ENCODE measurements around the gene PCSK2. TPM values are rescaled to one million over a fixed set of nuclear protein-coding genes. Genes with fewer than 3 reads are reported as not detected.

Gene PCSK2
- total RNA-seq, 1 experiment from 2014 or later: not detected

- no peaks in the 10 kb centered on the region for H3K4me1 ChIP-seq (replicated peaks; ENCODE audit: insufficient read depth)
- intact Hi-C loops (cut with micrococcal nuclease; ENCODE audit: unreplicated experiment): no loop called here
- H3F3A ChIP-seq (ENCODE audit: insufficient read depth, low read depth): no peaks in the 10 kb centered on the region
- no peak overlapping the region for H2AFZ ChIP-seq
- H3K79me2 ChIP-seq (ENCODE audit: low read depth): no peaks in the 10 kb centered on the region
- no peak overlapping the region for H3K4me3 ChIP-seq
- no peaks in the 10 kb centered on the region for H3K9me2 ChIP-seq (ENCODE audit: insufficient read depth)
- H3K4me2 ChIP-seq: no peak overlapping the region
- POLR2A ChIA-PET (ENCODE audit: unreplicated experiment): no interaction called here
- no peak for DNase-seq
- H3K27me3 ChIP-seq (ENCODE audit: insufficient read depth, low read depth): peaks cover 49% of the 10 kb centered on the region
- H4K20me1 ChIP-seq (ENCODE audit: insufficient read depth): no peaks in the 10 kb centered on the region
- H3K36me3 ChIP-seq (ENCODE audit: low read depth): no peaks in the 10 kb centered on the region
- CTCF ChIA-PET: no interaction called here
- no peaks in the 10 kb centered on the region for H3K9me3 ChIP-seq (ENCODE audit: insufficient read depth, low read depth)
- no TSS peak for BruUV-seq (replicated peaks)
- H3K27ac ChIP-seq: no peak overlapping the region
- TF ChIP-seq CTCF (conservative IDR thresholded peaks at IDR 0.05): no peak
- no peak for TF ChIP-seq EZH2 (IDR thresholded peaks at IDR 0.05; ENCODE audit: low read depth)
These were observed 152.8 kb downstream of the PCSK2 start for GRCh38 chr20:17379651-17380050.

- CTCF ChIA-PET: no interaction called here
- no peaks in the 10 kb centered on the region for H4K20me1 ChIP-seq (ENCODE audit: insufficient read depth)
- BruUV-seq (replicated peaks): no TSS peak
- no peak overlapping the region for H2AFZ ChIP-seq
- TF ChIP-seq EZH2 (IDR thresholded peaks at IDR 0.05; ENCODE audit: low read depth): no peak
- no peaks in the 10 kb centered on the region for H3F3A ChIP-seq (ENCODE audit: insufficient read depth, low read depth)
- no peaks in the 10 kb centered on the region for H3K9me2 ChIP-seq (ENCODE audit: insufficient read depth)
- no peaks in the 10 kb centered on the region for H3K36me3 ChIP-seq (ENCODE audit: low read depth)
- H3K27ac ChIP-seq: no peak overlapping the region
- H3K27me3 ChIP-seq (ENCODE audit: insufficient read depth, low read depth): peaks cover 42% of the 10 kb centered on the region; the same call in 1 of the 2 replicates
- no peak for DNase-seq
- H3K4me2 ChIP-seq: no peak overlapping the region
- POLR2A ChIA-PET (ENCODE audit: unreplicated experiment): no interaction called here
- H3K4me3 ChIP-seq: no peak overlapping the region
- no peaks in the 10 kb centered on the region for H3K9me3 ChIP-seq (ENCODE audit: insufficient read depth, low read depth)
- H3K4me1 ChIP-seq (replicated peaks; ENCODE audit: insufficient read depth): no peaks in the 10 kb centered on the region
- H3K79me2 ChIP-seq (ENCODE audit: low read depth): no peaks in the 10 kb centered on the region
- intact Hi-C loops (cut with micrococcal nuclease; ENCODE audit: unreplicated experiment): no loop called here
These were observed 154.0 kb downstream of the PCSK2 start for GRCh38 chr20:17380801-17381200.

- DNase-seq: no peak
- Histone ChIP-seq H3K36me3 (ENCODE audit: low read depth) (no peaks in the 10 kb centered on the region), H3K79me2 (ENCODE audit: low read depth) (no peaks in the 10 kb centered on the region), H3K9me3 (ENCODE audit: insufficient read depth, low read depth) (no peaks in the 10 kb centered on the region), H4K20me1 (ENCODE audit: insufficient read depth) (no peaks in the 10 kb centered on the region), H3F3A (ENCODE audit: insufficient read depth, low read depth) (no peaks in the 10 kb centered on the region), H2AFZ (no peak overlapping the region), H3K27me3 (ENCODE audit: insufficient read depth, low read depth) (peaks cover 47% of the 10 kb centered on the region), H3K9me2 (ENCODE audit: insufficient read depth) (no peaks in the 10 kb centered on the region), H3K4me1 (replicated peaks; ENCODE audit: insufficient read depth) (no peaks in the 10 kb centered on the region), H3K27ac (no peak overlapping the region), H3K4me2 (no peak overlapping the region), H3K4me3 (no peak overlapping the region)
- no peak for TF ChIP-seq EZH2 (IDR thresholded peaks at IDR 0.05; ENCODE audit: low read depth)
- no peak for TF ChIP-seq CTCF (conservative IDR thresholded peaks at IDR 0.05)
- POLR2A ChIA-PET (ENCODE audit: unreplicated experiment): no interaction called here
- CTCF ChIA-PET: no interaction called here
- intact Hi-C loops (cut with micrococcal nuclease; ENCODE audit: unreplicated experiment): no loop called here
- BruUV-seq (replicated peaks): no TSS peak
These were observed 154.9 kb downstream of the PCSK2 start for GRCh38 chr20:17381724-17382123.

- H3K4me1 ChIP-seq (replicated peaks; ENCODE audit: insufficient read depth): no peaks in the 10 kb centered on the region
- BruUV-seq (replicated peaks): no TSS peak
- CTCF ChIA-PET: no interaction called here
- H3K79me2 ChIP-seq (ENCODE audit: low read depth): no peaks in the 10 kb centered on the region
- no peak overlapping the region for H2AFZ ChIP-seq
- H3K9me3 ChIP-seq (ENCODE audit: insufficient read depth, low read depth): no peaks in the 10 kb centered on the region
- H3K27me3 ChIP-seq (ENCODE audit: insufficient read depth, low read depth): peaks cover 75% of the 10 kb centered on the region
- POLR2A ChIA-PET (ENCODE audit: unreplicated experiment): no interaction called here
- H3K9me2 ChIP-seq (ENCODE audit: insufficient read depth): no peaks in the 10 kb centered on the region
- intact Hi-C loops (cut with micrococcal nuclease; ENCODE audit: unreplicated experiment): no loop called here
- no peaks in the 10 kb centered on the region for H4K20me1 ChIP-seq (ENCODE audit: insufficient read depth)
- H3F3A ChIP-seq (ENCODE audit: insufficient read depth, low read depth): no peaks in the 10 kb centered on the region
- H3K36me3 ChIP-seq (ENCODE audit: low read depth): no peaks in the 10 kb centered on the region
- H3K27ac ChIP-seq: no peak overlapping the region
- no peak overlapping the region for H3K4me3 ChIP-seq
- no peak for DNase-seq
- TF ChIP-seq EZH2 (IDR thresholded peaks at IDR 0.05; ENCODE audit: low read depth) (no peak), CTCF (conservative IDR thresholded peaks at IDR 0.05) (no peak)
- no peak overlapping the region for H3K4me2 ChIP-seq
These were observed 159.0 kb downstream of the PCSK2 start for GRCh38 chr20:17385798-17386197.

All from PC-9 (cell line).